Measurements from ENCODE around the gene F2RL2.
"Not testable (repeated sequence)": the region's sequence is repeated elsewhere in the genome, so short reads cannot be mapped to it uniquely, and the experiment has no call there.

F2RL2 gene

DNA sequence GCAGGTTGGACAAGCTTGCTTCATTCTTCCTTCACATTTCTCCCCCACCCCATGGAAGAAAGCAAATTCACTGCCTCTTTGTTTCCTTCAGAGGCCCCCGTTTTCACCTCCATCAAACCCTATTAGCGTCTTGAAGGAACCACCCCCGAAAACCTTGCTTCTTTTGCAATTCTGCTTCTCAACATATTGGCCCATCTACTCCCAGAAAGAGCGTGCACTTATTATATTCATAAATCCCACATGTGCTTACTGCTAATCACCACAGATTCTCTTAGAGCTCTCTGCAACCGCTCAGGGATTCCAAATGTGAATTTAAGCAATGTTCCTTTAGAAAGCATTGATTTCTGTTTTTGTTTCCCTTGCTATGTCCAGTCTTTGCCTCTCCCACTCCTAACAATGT is 1.1 kb downstream of the F2RL2 start:
- no peak for DNase-seq (ENCODE audit: low read depth)

DNA sequence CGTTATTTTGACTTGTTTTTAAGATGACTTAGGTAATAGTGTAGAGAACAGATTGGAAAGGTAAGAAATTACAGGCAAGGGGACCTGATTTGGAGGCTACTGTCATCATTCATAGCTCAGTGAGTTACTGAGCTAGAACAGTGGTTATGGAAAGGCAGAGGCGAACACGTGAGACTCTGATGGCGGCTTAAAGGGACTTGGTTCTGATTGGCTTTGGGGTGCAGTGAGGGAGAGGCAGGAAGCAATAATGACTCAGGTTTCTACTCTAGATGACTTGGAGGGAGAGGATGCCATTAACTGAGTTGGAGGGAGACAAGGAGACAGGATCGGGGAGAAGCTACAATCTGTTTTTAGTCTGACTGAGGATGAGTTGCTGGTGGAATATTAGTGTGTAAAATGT is 3.0 kb downstream of the F2RL2 start:
- DNase-seq (ENCODE audit: low read depth), result no peak

DNA sequence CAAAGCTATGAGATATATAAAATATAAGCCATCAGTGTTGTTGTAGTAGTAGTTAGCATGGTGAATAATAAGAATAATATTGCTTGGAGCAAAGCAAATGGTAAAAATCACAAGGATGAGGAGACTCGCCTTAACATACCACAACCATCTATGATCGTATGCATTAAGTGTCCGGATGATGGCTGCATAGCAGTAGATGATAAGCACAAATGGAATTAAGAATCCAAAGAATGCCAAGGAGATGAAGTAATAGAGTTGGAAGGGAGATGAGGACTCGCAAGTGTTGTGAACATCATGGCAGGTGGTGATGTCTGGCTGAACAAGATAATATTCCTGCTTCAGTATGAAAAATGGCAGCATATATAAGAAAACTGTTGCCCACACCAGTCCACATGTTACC is 5.5 kb downstream of the F2RL2 start:
- peak; percentile 91 for DNase-seq (ENCODE audit: low read depth)

DNA sequence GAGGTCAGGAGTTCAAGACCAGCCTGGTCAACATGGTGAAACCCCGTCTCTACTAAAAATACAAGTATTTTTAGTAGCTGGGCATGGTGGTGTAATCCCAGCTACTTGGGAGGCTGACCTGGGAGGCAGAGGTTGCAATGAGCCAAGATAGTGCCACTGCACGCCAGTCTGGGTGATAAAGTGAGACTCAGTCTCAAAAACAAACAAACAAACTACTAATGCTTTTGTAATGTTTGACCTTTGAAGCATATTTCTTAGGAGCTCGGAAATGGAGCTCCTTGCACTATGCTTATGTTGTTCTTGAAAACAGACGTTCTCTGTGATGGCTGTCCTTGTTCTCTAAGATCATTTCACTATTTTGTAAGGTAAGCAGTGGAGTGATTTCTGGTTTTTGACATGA is 6.0 kb downstream of the F2RL2 start:
- peak; percentile 33 for DNase-seq (ENCODE audit: low read depth)

DNA sequence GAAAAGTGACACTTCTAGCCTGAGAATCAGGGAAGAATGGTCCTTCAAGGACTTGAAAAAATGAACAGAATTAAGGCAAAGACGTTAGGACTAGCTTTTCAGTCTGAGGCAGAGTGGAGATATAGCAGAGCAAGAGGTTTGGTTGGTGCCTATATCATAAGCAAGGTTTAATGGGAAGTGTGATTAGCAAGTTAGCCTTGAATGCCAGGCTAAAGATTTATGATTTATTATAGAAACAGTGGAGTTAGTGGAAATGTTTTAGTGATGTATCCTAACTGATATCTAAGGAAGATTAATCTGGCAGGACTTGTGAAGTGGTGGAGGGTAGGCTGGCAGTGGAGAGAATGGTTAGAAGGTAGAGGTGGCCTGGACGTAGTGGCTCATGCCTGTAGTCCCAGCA is 7.0 kb downstream of the F2RL2 start:
- no peak for DNase-seq (ENCODE audit: low read depth)

DNA sequence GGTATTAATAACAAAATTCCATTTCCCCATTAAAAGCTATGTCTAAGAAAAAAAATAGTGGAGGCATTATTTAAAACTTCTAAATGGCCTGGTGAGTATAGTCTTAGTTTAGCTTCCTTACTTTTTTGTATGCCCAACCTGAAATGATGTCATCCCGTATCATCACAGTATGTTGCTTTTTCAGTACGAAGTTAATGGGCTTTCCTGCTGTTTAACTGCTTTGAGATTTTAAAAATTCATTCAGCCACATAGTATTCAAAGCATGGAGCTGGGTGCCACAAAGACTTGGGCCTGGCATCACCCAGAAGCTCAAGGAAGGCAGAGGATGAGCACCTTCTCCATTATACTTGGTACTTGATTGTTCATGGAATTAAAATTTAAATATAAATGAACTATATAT is 7.4 kb downstream of the F2RL2 start:
- DNase-seq (ENCODE audit: low read depth), result no peak

DNA sequence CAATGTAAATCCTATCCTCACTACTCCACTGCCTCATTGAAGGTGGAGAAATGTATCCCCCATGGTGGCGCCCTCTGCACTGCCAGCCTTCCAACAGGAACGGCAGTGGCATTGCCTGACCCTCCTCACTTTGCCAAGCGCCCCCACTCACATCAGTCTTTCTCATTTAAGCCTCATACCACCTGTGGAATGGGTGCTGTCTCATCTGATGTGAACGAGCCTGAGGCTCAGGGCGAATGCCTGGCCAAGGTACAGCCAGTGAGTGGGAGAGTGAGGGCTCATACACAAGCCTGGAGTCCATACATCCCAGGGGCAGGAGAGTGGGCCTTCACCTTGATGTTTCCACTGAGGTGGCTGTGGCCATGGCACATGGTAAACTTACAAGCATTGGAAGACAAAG is 10.3 kb downstream of the F2RL2 start:
- DNase-seq (ENCODE audit: low read depth), result no peak

DNA sequence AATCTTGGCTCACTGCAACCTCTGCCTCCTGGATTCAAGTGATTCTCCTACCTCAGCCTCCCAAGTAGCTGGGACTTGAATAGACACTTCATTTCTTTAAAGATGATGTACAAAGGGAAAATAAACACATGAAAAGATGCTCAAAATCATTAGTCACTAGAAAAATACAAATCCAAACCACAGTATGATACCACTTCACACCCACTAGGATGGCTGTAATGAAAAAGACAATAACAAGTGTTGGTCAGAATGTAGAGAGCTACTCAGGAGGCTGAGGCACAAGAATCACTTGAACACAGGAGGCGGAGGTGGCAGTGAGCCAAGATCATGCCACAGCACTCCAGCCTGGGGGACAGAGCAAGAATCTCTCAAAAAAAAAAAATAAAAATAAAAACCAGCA is 13.0 kb downstream of the F2RL2 start:
- DNase-seq (ENCODE audit: low read depth), result no peak

DNA sequence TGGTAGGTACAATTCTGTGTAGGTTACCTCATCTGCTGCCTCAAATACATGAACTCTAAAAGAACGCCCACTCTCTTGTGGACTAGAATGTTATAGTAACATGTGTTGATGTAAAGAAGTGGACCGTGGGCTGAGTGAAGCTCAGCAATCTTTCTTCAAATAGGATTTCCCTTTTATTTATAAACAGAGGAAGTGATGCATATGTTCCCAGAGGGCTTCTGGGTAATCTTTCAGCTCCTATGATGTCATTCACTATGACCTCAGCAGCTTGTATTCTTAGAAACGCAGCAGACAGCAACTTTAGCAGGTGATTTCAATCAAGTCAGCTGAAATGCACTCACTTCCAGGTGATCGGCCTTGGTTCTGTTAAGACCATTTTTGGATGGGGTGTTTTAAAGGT is 14.4 kb downstream of the F2RL2 start:
- DNase-seq (ENCODE audit: low read depth), result peak; percentile 89

DNA sequence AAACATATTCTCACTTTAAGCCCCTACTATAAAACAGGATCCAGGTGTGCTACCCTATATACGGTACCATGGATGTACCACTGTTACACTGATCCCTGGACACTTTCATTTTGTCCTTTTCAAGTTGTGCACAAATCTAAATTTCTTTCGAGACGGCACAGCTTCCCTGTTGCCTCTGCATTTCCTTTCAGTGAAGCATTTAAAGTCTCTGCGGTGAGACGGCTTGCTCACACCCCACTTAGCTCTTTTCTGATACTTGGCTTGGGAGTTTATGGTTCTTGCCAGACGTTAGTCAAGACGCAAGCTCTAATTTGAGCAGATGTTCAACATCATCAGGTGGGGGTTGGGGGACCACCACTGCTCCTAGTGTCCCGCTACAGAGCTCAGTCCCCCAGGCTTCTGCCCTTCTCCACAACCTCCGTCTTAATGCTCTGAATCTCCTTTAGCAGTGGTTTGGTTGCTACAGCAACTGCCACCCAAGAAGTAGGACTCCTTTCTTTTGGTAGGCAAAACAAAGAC is 15.8 kb downstream of the F2RL2 start:
- peak; percentile 43 for DNase-seq (ENCODE audit: low read depth)

DNA sequence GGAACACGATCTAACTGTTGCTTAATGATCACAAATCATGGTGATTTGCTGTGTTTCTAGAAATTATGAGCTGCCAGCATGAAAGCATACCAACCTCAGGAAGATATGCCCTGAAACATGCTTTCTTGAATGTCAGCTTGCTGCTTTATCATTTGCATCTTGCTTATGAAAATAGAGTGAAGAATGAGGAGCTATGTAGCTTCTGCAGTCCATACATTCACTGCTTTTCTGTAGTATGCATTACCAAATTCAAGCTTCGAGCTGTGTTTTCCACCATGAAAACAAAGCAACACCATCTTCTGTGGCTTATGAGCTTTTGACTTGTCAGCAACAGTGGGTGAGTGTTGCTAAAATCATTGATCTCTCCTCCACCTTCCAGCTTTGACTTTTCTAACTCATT is 16.5 kb downstream of the F2RL2 start:
- no peak for DNase-seq (ENCODE audit: low read depth)

DNA sequence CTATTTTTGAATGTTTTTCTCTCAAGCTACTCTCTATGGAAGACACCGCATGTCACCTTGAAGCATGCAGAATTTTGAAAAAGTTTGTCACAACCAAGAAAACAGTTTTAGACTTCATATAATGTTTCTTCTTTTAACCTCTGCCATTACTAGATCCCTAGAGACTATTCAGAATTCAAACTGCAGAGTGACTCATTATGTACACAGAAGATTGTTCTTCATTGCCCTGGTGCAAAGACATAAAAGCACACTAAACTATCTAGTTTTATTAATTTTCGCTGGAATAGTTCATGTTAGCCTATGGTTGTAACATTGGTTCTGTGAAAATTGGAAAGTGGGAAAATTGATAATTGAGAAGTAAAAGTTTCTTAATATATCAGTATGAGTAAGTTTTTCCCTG is 18.4 kb downstream of the F2RL2 start:
- peak; percentile 43 for DNase-seq (ENCODE audit: low read depth)

DNA sequence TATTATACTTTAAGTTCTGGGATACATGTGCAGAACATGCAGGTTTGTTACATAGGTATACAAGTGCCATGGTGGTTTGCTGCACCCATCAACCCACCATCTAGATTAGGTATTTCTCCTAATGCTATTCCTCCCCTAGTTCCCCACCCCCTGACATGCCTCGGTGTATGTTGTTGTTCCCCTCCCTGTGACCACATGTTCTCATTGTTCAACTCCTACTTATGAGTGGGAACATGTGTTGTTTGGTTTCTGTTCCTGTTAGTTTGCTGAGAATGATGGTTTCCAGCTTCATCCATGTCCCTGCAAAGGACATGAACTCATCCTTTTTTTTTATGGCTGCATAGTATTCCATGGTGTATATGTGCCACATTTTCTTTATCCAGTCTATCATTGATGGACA is 19.2 kb downstream of the F2RL2 start:
- DNase-seq (ENCODE audit: low read depth), result not testable (repeated sequence)

DNA sequence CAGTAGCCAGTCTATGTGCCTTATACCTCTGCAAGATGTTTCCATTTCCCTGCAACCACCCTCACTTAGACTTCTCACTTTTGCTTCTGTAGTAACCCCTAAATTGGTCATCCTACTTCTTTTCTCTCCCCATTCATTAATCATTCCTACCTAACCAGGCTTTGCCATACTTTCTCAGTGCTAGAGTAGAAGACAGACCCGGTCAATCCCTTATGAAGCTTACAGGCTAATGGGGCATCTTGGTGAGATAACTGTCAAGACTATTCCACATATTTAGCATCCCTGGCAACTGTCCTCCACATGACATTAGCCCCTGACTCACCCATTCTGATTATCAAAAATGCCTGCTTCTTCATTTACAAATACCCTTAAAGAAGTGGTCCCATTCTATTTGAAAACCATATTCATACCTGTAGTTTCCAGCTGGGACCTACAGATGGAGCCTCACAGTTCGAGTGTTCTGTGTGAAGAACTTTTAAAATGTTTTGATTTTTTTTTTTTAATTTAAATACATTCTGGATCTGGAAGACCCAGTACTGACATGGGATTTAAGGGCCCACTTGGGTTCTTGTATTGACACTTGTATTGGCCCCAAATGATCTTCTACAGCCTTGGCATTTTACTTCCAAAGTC is 21.0 kb downstream of the F2RL2 start:
- DNase-seq (ENCODE audit: low read depth), result peak; percentile 45

DNA sequence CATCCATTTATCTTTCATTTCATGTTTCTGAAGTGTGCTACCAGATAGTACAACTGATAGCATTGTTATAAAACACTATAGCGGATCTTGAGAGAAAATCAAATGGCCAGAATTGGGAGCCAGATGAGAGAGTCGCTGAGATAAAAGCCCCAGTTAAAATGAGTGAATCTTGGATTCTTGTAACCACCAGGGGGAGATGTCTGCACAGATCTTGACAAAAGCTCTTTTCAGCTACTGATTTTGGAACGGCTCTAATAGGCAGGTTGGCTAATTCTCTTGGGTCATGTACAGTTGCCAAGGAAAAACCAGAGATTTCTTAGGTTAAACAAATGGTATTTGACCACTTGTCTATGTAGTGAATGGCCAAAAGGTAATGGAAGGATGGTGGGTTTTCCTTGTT is 21.7 kb downstream of the F2RL2 start:
- peak; percentile 69 for DNase-seq (ENCODE audit: low read depth)

DNA sequence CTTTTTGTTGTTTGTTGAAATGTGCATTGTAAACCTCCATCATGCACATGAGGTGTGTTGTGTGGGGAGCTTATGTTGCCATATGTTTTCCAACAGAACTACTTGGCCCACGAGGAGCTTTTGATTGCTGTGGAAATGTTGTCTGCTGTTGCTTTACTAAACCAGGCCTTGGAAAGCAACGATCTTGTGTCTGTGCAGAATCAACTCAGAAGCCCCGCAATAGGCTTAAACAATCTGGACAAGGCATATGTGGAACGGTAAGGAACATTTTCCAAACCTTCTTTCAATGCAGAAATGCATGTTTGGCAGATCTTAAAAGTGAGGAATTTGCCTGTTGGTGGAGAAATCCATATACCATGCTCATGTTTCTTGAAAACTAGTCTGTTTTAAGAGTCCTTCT is 22.5 kb downstream of the F2RL2 start:
- no peak for DNase-seq (ENCODE audit: low read depth)

DNA sequence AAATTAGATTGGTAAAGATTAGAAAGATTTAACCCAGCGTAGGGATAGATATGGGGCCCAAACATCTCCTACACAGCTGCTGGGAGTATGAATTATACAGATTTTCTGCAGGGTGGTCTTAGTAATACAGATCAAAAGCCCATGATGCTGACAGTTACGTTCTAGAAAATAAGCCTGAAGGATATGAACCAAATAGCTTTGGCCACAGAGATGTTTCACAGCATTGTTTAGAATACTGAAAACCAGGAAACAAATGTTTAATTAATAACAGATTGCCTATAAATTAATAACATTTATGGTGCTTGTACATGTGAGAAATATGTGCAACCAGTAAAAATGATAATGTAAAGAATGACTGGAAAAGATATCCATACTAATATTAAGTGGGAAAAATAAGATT is 24.7 kb downstream of the F2RL2 start:
- DNase-seq (ENCODE audit: low read depth), result no peak

DNA sequence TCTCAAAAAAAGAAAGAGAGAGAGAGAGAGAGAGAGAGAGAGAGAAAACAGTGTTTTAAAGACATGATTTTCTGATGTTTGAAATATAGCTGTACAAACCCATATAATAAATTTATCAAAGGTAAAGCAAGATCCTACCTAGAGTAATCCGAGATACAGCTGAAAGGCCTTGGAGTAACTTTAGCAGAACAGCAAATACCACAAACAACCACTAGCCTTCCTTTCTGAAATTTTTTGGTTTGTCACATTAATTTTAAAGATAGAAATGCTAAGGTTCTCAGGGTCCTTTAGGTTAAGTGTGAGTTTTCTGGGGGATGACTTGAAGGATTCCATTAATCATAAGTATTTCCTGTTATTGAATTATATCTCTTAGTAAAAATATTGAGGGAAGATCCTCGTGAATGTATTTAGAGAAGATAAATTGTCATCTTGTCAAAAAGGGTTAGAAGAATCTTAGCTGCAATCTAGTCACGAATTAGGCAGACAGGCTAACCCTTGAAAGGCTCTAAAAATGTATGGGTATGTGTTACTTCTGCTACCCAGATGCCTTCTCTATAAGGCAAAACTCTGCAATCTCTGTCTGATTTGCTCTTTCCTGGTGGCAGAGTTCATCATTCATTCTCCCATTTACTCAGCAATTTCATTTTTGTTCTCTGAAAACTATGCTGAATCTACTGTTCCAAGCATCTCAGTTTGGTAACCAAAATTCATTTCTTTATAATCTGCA is 27.3 kb downstream of the F2RL2 start:
- no peak for DNase-seq (ENCODE audit: low read depth)

DNA sequence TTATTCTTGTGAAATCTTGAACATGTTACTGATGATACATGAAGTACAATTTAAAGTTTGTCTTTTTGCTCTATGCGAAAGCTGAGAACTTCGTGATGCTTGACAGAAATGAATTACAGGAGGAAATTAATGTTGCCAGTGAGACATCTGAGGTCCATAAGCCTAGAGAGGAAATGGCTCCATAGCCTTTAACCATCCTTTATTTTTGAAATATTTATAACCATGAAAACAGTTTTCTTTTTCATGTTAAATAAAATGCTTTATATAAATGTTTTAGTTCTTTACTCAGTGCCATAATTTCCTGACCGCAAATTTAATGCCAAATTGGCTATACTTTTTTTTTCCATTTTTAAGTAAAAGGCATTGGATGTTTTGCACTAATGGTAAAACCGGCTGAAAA is 29.1 kb downstream of the F2RL2 start:
- no peak for DNase-seq (ENCODE audit: low read depth)

DNA sequence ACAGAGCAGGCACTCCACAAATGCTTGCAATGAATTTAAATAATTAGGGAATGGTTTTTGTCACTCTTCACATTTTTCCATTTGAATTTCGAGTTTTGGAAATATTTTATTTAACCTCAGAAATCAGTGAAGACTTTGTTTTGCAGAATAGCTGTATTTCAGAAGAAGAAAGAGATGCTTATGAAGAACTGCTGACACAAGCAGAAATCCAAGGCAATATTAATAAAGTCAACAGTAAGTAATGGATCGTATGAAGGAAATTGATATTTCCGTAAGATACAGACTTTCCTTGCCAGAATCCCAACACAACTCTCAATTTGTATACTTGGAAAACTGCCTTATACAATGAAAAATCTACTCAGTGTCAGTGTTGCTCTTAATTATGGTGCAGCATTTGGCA is 30.5 kb downstream of the F2RL2 start:
- DNase-seq (ENCODE audit: low read depth), result no peak

DNA sequence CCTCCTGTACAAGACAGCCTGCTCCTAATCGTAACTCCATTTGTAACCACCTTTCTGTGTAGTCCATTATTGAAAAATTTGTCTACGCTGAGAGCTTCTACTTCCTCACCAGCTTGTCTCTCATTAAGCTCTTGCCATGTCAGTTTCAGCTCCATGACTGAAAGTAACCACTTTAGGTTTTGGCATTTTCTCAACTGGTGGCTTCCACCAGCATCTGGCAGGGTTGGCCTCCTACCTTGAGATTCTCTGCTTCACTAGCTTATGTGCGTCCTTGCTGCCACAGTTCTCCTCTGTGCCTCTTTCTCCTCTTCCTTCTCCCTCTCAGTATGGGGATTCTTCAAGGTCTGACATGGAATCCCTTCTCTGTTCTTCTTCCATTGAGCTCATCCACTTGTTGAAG is 31.8 kb downstream of the F2RL2 start:
- DNase-seq (ENCODE audit: low read depth), result no peak

DNA sequence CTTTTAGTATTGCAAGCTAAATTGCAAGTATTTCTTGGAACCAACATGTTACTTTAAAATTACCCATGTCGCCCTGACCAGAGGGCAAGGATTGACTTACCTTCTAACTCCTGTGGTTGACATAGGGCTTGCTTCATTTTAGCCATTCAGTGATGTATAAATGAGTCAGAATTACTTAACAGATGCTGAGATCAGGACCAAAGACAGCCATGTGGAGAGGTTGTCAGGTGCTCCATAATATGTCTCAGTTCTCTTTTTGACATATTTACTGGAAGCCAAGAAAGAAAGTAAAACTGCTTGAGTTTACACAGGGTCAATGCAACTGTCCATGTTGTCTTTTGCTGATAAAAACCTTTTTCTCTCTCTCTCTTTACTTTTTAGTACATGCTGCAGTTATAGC is 33.2 kb downstream of the F2RL2 start:
- no peak for DNase-seq (ENCODE audit: low read depth)

DNA sequence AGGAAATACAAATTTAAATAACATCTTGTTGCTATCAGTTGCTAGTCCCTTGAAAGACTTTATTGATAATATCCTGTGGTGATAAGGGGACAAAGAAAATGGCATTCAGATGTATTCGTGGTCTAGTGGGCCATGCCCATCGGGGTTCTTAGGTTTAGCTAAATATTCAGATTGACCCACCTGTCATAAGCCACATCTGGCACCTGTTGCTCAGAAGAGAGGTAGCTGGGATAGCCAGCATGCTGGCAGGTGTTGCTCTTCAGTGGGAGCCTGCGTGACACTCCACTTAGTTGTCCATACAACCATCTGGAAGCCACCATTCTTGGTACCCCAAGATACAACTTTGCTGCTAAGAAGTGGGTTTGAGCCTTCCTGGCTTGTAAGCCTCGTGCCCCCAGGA is 36.7 kb downstream of the F2RL2 start:
- no peak for DNase-seq (ENCODE audit: low read depth)

DNA sequence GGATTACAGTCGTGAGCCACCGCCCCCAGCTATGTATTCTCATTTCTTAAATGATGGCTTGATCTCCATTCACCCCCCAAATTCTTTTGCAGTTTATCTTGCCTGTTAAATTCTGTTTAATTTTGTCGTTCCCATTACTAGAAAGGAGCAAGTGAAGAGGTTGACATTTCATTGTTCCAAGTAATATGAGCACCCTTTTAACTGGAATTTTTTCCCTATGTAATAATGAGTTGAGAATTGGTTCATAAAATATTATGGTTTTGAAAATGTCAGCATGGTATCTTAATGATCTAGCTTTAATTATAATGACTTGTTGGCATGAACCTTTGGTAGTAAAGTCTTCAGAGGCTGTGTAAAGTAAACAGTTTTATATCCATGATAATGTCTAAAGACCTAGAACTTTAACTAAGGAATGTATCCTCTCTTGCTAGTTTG is 37.4 kb downstream of the F2RL2 start:
- no peak for DNase-seq (ENCODE audit: low read depth)
